Activated T-helper 9 cell treated with anti-CD3 and anti-CD28 coated beads, Interleukin-2, amount 50 U/mL, for 16 hours (primary cell): Measurements from ENCODE around the gene TENT4B.

Experiments used
- DNase-seq: peaks from one replicate; pipeline ENCODE4 v3.0.0-alpha.2; 2020; ENCODE audit warnings: low read depth

TENT4B gene

GRCh38 chr16:50257876-50258275, 104.8 kb downstream of the TENT4B start:
- no peak for DNase-seq

DNA sequence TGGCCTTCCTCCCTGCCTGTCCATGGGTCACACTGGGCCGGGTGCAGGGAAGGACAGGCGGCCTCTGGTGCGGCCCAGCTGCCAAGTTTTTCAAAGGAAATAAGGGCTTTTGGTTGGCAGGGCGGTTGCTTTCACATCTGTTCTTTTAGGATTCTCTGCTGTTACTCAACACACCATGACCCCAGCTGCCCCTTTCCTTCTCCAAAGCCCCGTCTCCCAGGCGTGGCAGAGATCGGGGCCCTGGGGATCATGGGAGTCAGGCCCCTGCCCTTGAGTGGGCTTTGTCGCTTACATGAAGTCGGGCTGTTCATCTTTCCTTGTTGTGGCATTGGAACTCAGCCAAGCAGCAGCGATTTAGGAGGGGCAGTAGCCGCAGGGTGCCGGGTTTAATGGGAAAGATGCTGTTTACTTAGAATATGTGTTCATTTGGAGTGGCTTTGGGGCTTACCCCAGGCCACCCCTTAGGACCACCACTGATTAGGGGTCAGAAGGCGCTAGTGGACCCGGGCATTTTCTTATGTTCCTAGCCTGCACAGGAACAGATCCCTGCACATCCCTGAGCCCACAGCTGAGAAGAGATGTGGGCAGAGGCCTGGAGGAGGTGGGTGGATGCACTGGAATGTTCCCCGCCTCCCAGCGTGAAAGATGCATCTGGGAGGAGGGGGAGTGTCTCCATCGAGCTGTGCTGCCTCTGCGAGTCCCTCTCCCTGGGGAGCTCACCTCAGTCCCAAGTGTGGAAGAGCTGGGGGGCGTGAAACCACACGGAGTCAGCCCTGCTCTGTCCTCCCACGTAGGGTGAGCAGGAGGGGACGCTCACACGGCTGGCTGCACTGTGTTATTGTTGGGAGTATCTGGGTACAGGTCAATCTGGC, 106.5 kb downstream of the TENT4B start:
- no peak for DNase-seq

GRCh38 chr16:50260206-50261159, 107.4 kb downstream of the TENT4B start:
- no peak for DNase-seq

DNA sequence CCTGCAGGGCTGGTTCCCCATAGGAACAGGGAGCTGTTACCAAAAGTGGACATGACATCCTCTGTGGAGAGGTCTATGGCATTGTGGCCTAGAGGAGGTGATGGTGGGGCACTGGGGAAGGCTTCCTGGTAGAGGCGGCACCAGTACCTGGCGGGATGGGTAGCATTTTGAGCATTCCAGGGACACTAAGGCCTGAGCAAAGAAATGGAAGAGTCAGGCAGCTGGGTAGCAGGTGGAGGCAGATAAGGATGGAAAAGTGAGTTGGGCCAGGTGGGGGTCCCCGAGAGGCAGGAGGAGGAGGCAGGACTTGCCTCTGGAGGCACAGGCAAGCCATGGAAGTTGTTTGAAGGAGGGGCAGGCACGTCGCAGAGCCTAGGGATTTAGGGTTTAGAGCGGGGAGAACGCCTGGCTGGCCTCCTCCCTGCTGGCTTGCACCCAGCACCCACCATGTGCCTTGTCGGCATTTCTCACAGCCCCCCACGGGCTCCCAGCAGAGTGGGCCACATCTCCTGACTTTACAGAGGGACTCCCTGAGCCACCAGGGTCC, 108.1 kb downstream of the TENT4B start:
- DNase-seq = no peak

GRCh38 chr16:50261707-50262235, 108.7 kb downstream of the TENT4B start:
- DNase-seq = no peak

DNA sequence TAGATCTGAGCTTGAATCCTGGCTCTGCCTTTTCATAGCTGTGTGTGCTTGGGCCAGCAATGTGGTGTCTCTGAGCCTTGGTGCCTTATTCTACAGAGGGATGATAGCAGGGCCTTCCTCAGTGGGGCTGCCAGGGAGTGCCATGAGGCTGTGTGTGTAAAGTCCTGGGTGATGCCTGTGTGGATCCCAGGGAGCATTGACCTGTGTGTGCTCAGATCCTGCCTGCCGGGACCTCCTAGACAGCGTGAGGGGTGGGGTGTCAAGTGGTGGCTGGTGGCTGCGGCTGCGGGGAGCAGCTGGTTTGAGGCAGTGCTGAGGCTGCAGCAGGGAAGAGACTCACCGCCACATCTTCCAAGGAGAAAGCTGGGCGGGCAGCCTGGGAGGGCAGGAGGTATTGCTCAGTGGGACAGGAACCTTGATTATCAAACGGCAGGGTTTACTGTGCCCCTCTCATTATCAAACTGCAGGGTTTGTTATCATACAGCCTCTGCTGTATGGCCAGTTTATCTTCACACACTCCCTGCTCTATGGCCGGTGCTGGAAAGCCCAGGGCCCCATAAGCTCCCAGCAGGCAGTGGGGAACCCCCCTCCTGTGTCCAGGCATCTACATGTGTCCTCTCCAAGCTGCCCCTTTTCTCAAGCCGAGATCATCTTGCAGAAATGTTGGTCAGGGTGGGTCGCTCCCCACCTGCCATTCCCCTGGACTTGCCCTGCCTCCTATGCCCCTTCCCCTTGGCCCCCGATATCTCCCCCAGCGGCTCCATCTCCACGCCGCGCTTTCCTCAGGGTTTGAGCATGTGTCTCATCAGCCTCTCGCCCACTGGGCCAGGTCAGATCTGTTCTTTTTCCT, 110.2 kb downstream of the TENT4B start:
- no peak for DNase-seq

GRCh38 chr16:50263940-50264929, 111.1 kb downstream of the TENT4B start:
- DNase-seq = no peak

DNA sequence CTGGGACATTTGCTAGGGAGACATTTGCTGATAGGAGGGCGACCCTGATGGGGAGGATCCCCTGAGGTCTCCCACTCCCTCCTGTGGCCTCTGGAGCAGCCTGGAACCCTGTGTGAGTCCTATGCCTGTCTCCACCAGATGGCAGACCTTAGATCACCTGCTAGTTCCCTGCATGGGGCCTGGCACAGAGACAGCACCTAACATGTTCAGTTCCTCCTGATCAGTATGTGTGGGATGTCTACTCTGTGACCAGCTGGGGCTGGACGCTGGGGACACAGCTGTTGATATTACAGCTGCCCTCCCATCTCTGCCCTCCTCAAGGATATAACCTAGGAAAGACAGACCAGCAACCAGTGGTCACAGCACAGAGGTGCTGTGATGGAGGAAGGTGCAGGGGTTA, 112.2 kb downstream of the TENT4B start:
- no peak for DNase-seq

GRCh38 chr16:50265716-50266336, 112.7 kb downstream of the TENT4B start:
- no peak for DNase-seq

- DNase-seq = peak; percentile 74
Measured at GRCh38 chr16:50266337-50267091, 113.4 kb downstream of the TENT4B start, which contains the start of gene ADCY7. TSS of gene ADCY7 (plus strand) at chr16:50266551. CDS start at chr16:50288180, 21,629 bp downstream.

DNA sequence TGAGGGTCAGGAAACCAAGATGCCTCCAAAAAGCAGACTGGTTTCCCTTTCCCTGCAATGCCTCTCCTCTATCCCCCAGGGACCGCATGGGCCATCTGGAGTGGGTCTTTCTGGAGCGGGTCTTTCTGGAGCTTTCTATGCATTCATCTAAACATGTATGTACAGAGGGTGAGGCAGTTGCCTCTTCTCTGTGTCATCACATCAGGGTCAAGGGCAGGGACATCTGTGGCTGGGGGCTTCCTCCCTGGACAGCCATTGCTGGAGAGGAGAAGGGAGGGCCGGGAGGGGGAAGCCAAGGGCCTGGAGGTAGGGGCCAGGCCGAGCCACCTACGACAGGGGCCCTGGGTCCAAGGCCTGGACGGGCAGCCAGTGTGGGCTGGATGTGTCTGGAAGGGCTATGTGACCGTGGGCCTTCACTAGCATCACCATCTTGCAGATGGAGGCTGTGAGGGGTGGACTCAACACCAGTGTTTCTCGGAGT, 114.1 kb downstream of the TENT4B start:
- DNase-seq = no peak

- DNase-seq = no peak
Measured at GRCh38 chr16:50267651-50268050, 114.5 kb downstream of the TENT4B start.

- DNase-seq = no peak
Measured at GRCh38 chr16:50268352-50268751, 115.2 kb downstream of the TENT4B start.

GRCh38 chr16:50269061-50269705, 116.1 kb downstream of the TENT4B start:
- DNase-seq = no peak

DNA sequence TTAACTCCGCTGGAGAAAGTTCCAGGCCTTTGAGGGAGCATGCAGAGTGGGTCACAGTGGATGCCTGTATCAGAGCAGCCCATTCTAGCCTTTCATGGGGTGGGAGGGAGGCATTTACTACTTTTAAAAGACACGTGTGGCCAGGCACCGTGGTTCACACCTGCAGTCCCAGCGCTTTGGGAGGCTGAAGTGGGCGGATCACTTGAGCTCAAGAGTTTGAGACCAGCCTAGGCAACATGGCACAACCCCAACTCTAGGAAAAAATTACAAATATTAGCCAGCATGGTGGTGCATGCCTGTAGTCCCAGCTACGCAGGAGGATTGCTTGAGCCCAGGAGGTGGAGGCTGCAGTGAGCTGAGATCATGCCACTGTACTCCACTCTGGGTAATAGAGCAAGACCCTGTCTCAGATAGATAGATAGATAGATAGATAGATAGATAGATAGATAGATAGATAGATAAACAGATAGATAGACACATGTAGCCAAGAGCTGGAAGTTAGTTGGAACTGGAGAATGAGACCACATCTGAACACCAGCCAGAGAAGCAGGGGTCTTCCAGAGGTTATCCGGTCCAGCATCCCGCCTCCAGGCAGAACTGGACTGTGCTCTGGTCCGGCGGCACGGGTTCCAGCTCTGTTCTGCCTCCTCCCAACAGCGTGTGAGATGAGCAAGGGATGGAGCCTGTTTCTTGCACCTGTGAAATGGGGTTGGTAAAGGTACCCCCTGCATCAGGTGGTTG, 116.8 kb downstream of the TENT4B start:
- DNase-seq = no peak

DNA sequence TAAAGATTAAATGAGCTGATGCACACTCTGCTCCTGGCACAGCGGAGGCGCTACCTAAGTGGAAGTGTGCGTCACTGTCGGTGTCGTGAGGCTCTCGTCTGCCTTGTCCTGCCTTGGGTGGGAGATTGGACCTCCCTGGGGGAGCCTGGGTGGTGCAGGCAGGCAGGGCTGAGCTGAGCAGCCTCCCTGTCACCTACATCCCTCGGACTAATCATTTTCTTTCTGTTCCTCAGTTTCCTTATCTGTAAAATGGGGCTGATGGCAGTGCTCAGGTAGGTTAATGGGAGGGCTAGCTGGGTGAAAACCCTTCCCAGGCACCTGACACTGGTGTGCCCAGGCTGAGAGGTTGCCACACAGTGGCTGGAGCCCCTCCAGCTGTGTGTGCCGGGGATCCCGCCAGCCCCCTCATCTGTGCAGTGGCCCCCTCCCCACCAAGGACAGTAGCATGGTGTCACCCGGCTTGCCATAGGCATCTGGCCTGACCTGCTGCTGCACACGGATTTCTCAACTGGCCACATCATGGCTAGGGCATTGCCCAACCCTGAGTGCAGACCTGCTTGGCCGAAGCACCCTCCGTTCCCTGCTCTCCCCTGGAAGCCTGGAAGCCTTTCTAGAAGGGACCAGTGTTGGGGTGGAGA, 117.5 kb downstream of the TENT4B start:
- DNase-seq = no peak
